Measurements from ENCODE around the gene AGPAT4.

AGPAT4 gene

GRCh38 chr6:161220346-161220745 lies 53.5 kb downstream of the AGPAT4 start:
- peaks cover under 1% of the 10 kb centered on the region; the same call in 1 of the 2 replicates for H3K9me3 ChIP-seq (ENCODE audit: control insufficient read depth, insufficient read depth, low read length)
- no peak overlapping the region for H3K4me2 ChIP-seq (ENCODE audit: low read length)
- H3K9me2 ChIP-seq (replicated peaks; ENCODE audit: control insufficient read depth, low read length), result no peaks in the 10 kb centered on the region
- H3K4me3 ChIP-seq (ENCODE audit: low read length), result no peak overlapping the region
- no peak overlapping the region for H3K27ac ChIP-seq (ENCODE audit: low read depth, low read length)
- TF ChIP-seq CTCF (IDR thresholded peaks at IDR 0.05; ENCODE audit: low read depth, low read length, poor library complexity, severe bottlenecking) (no peak), EZH2phosphoT487 (IDR thresholded peaks at IDR 0.05; ENCODE audit: borderline replicate concordance, low read length) (no peak)
- H3K27me3 ChIP-seq (ENCODE audit: control insufficient read depth, low read length), result no peaks in the 10 kb centered on the region
- H3F3A ChIP-seq (ENCODE audit: control insufficient read depth, insufficient read depth), result no peaks in the 10 kb centered on the region
- no peaks in the 10 kb centered on the region for H3K4me1 ChIP-seq (ENCODE audit: control insufficient read depth, low read length)
- H4K20me1 ChIP-seq (ENCODE audit: control insufficient read depth, insufficient read depth, low read depth, low read length), result no peaks in the 10 kb centered on the region
- no peaks in the 10 kb centered on the region for H3K36me3 ChIP-seq (ENCODE audit: control insufficient read depth, low read length)
- no peaks in the 10 kb centered on the region for H3K79me2 ChIP-seq (ENCODE audit: control insufficient read depth, low read length)

GRCh38 chr6:161219680-161220079 lies 54.2 kb downstream of the AGPAT4 start:
- H4K20me1 ChIP-seq (ENCODE audit: control insufficient read depth, insufficient read depth, low read depth, low read length), result no peaks in the 10 kb centered on the region
- no peaks in the 10 kb centered on the region for H3K36me3 ChIP-seq (ENCODE audit: control insufficient read depth, low read length)
- TF ChIP-seq CTCF (IDR thresholded peaks at IDR 0.05; ENCODE audit: low read depth, low read length, poor library complexity, severe bottlenecking), result no peak
- TF ChIP-seq EZH2phosphoT487 (IDR thresholded peaks at IDR 0.05; ENCODE audit: borderline replicate concordance, low read length), result no peak

GRCh38 chr6:161218222-161218621 lies 55.6 kb downstream of the AGPAT4 start:
- TF ChIP-seq CTCF (IDR thresholded peaks at IDR 0.05; ENCODE audit: low read depth, low read length, poor library complexity, severe bottlenecking) (no peak), EZH2phosphoT487 (IDR thresholded peaks at IDR 0.05; ENCODE audit: borderline replicate concordance, low read length) (no peak)
- Histone ChIP-seq H3K27ac (ENCODE audit: low read depth, low read length) (no peak overlapping the region), H3K27me3 (ENCODE audit: control insufficient read depth, low read length) (no peaks in the 10 kb centered on the region), H3F3A (ENCODE audit: control insufficient read depth, insufficient read depth) (no peaks in the 10 kb centered on the region), H3K4me1 (ENCODE audit: control insufficient read depth, low read length) (no peaks in the 10 kb centered on the region), H3K4me2 (ENCODE audit: low read length) (no peak overlapping the region), H3K4me3 (ENCODE audit: low read length) (no peak overlapping the region), H3K9me2 (replicated peaks; ENCODE audit: control insufficient read depth, low read length) (no peaks in the 10 kb centered on the region), H3K36me3 (ENCODE audit: control insufficient read depth, low read length) (no peaks in the 10 kb centered on the region), H3K9me3 (ENCODE audit: control insufficient read depth, insufficient read depth, low read length) (peaks cover 3% of the 10 kb centered on the region; the same call in 1 of the 2 replicates), H4K20me1 (ENCODE audit: control insufficient read depth, insufficient read depth, low read depth, low read length) (no peaks in the 10 kb centered on the region), H3K79me2 (ENCODE audit: control insufficient read depth, low read length) (no peaks in the 10 kb centered on the region)

More at GRCh38 chr6:161219680-161220079, 54.2 kb downstream of the AGPAT4 start:
- no peak overlapping the region for H3K4me3 ChIP-seq (ENCODE audit: low read length)
- H3K27me3 ChIP-seq (ENCODE audit: control insufficient read depth, low read length), result no peaks in the 10 kb centered on the region
- no peaks in the 10 kb centered on the region for H3F3A ChIP-seq (ENCODE audit: control insufficient read depth, insufficient read depth)
- no peaks in the 10 kb centered on the region for H3K79me2 ChIP-seq (ENCODE audit: control insufficient read depth, low read length)
- H3K27ac ChIP-seq (ENCODE audit: low read depth, low read length), result no peak overlapping the region
- H3K9me2 ChIP-seq (replicated peaks; ENCODE audit: control insufficient read depth, low read length), result no peaks in the 10 kb centered on the region
- H3K4me2 ChIP-seq (ENCODE audit: low read length), result no peak overlapping the region
- peaks cover 3% of the 10 kb centered on the region; the same call in 1 of the 2 replicates for H3K9me3 ChIP-seq (ENCODE audit: control insufficient read depth, insufficient read depth, low read length)
- H3K4me1 ChIP-seq (ENCODE audit: control insufficient read depth, low read length), result no peaks in the 10 kb centered on the region

Measured in DOHH2 (cell line).